HL-60 (cell line): Measurements from ENCODE around the gene CPT1B.

Source experiments
- DNase-seq, 2 experiments: peaks; one replicate each; pipeline ENCODE4 v3.0.0-alpha.2; 2010 to 2020; ENCODE audit warnings: low read depth in 1 of 2, low spot score in 1 of 2
- H3K27ac ChIP-seq: fragments of 250-450 bp; sonication (Bioruptor Pico); replicated peaks from 2 replicates; pipeline ENCODE4 v1.5.1; 2020; ENCODE audit warnings: mild to moderate bottlenecking, moderate library complexity
- H3K27me3 ChIP-seq: fragments of 250-450 bp; sonication (Bioruptor Pico); 2 replicates; pipeline ENCODE4 v1.5.1; 2021; ENCODE audit warnings: mild to moderate bottlenecking, moderate library complexity; ENCODE audit not compliant: insufficient read depth, poor library complexity, severe bottlenecking
- H3K4me3 ChIP-seq: replicated peaks from 2 replicates; pipeline ENCODE4 v1.5.1; 2011; ENCODE audit warnings: mild to moderate bottlenecking, control low read depth, low read length; ENCODE audit not compliant: insufficient read depth
- GABPA ChIP-seq: IDR thresholded peaks from 2 replicates; pipeline ENCODE4 v1.6.1; 2012; ENCODE audit warnings: low read depth
- POLR2AphosphoS5 ChIP-seq: IDR thresholded peaks from 2 replicates; pipeline ENCODE4 v1.6.1; 2012; ENCODE audit warnings: low read depth
- SPI1 ChIP-seq: IDR thresholded peaks from 2 replicates; pipeline ENCODE4 v1.6.1; 2012; ENCODE audit warnings: low read depth, mild to moderate bottlenecking, borderline replicate concordance
- TF ChIP-seq, protein P1 (sequence below): IDR thresholded peaks from one replicate; pipeline ENCODE4 v1.5.1; 2011; ENCODE audit warnings: low read length, control low read depth, inconsistent platforms; ENCODE audit not compliant: insufficient read depth
- TF ChIP-seq, protein P2 (sequence below): IDR thresholded peaks from 2 replicates; pipeline ENCODE4 v1.6.1; 2012; ENCODE audit warnings: low read depth; ENCODE audit not compliant: insufficient replicate concordance

The CPT1B gene

DNA sequence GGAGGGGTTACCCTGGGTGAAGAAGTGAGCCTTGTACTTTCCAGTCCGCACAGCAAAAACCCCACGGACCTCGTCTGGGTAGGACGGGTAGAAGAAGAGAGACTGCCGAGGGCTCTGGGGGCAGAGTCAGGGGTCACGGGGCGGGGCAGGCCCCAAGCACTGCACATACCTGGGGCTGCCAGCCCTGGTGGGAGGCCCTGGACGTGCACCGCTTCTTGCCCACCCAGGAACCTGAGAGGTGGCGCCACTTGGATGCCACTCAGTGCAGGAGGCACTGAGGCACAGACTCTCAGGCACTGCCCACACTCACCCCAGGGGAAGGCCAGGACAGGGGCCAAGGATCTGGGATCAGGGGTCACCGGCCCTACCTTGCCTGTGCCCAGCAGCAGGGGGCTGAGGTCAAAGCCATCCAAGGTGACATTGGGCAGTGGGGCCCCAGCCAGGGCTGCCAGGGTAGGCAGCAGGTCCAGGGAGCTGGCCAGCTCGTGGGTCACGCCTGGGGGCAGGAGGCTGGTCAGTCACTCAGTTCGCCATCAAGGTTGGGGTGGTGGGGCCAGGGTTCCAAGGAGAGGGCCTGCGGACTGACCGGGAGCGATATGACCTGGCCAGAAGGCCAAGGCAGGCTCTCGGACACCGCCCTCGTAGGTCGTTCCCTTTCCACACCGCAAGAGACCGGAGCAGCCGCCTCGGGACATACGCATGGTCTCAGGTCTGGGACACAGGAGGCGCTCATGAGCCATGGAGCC, 47.5 kb upstream of the CPT1B start:
- no peak overlapping the region for H3K4me3 ChIP-seq
- H3K27ac ChIP-seq = no peak overlapping the region
- no peak for DNase-seq
- TF ChIP-seq POLR2AphosphoS5 (no peak), SPI1 (no peak), GABPA (no peak)
- TF ChIP-seq, protein P1, sequence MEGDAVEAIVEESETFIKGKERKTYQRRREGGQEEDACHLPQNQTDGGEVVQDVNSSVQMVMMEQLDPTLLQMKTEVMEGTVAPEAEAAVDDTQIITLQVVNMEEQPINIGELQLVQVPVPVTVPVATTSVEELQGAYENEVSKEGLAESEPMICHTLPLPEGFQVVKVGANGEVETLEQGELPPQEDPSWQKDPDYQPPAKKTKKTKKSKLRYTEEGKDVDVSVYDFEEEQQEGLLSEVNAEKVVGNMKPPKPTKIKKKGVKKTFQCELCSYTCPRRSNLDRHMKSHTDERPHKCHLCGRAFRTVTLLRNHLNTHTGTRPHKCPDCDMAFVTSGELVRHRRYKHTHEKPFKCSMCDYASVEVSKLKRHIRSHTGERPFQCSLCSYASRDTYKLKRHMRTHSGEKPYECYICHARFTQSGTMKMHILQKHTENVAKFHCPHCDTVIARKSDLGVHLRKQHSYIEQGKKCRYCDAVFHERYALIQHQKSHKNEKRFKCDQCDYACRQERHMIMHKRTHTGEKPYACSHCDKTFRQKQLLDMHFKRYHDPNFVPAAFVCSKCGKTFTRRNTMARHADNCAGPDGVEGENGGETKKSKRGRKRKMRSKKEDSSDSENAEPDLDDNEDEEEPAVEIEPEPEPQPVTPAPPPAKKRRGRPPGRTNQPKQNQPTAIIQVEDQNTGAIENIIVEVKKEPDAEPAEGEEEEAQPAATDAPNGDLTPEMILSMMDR = no peak
- TF ChIP-seq, protein P2, sequence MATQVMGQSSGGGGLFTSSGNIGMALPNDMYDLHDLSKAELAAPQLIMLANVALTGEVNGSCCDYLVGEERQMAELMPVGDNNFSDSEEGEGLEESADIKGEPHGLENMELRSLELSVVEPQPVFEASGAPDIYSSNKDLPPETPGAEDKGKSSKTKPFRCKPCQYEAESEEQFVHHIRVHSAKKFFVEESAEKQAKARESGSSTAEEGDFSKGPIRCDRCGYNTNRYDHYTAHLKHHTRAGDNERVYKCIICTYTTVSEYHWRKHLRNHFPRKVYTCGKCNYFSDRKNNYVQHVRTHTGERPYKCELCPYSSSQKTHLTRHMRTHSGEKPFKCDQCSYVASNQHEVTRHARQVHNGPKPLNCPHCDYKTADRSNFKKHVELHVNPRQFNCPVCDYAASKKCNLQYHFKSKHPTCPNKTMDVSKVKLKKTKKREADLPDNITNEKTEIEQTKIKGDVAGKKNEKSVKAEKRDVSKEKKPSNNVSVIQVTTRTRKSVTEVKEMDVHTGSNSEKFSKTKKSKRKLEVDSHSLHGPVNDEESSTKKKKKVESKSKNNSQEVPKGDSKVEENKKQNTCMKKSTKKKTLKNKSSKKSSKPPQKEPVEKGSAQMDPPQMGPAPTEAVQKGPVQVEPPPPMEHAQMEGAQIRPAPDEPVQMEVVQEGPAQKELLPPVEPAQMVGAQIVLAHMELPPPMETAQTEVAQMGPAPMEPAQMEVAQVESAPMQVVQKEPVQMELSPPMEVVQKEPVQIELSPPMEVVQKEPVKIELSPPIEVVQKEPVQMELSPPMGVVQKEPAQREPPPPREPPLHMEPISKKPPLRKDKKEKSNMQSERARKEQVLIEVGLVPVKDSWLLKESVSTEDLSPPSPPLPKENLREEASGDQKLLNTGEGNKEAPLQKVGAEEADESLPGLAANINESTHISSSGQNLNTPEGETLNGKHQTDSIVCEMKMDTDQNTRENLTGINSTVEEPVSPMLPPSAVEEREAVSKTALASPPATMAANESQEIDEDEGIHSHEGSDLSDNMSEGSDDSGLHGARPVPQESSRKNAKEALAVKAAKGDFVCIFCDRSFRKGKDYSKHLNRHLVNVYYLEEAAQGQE = no peak
- no peaks in the 10 kb centered on the region for H3K27me3 ChIP-seq

DNA sequence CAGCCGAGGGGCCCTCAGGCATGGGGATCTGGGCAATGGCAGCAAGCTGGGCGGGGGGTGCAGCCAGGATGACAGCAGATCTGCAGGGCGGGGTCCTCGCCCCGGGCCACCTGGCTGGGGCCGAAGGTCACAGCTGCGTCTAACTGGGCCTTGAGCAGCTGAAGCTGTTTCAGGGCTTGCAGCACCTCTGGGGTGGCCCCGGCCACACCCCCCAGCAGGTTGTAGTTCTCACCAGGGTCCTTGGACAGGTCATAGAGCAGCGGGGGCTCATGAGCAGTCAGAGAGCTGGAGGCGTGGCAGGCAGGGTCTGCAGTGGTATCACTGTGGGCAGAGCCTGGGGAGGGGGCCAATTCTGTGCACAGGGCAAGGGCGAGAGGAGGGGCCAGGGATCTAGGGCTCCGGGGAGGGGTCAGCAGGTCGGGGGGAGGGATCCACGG, 46.9 kb upstream of the CPT1B start:
- Histone ChIP-seq H3K4me3 (no peak overlapping the region), H3K27ac (no peak overlapping the region), H3K27me3 (no peaks in the 10 kb centered on the region)
- DNase-seq = no peak
- TF ChIP-seq, protein P1 = no peak
- TF ChIP-seq, protein P2 = no peak

DNA sequence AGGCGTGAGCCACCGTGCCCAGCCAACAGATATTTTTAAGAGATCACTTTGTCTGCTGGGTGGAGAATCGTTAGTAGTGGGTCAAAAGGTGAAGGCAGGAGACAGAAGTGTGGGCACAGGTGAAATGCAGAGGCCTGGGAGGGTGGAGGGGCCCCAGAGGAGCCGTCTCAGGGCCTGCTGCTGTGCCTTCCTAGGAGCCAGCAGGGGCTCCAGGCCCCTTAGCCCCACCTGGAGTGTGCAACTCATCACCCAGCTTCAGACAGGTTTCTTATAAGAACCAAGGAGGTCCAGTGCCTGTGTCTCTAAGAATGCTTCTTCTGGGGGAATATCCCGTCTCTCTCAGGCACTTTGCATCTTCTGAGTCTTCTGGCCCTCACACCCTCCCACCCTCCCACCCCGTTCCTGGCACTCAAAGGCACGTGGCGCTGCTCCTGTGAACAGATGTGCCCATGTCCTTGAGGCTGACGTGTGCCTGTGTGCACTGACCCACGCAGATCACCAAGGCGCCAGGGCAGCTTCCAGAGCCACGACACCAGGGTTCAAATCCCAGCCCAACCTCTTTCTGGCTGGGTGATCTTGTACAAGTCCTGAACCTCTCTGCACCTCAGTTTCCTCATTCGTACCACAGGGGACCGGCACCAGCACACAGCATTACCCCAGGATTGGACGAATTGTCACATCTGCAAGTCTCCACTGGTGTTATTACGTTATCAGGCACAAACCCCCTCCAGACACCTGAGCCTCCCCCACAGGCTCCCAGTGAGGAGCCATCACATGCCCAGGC, 46.3 kb upstream of the CPT1B start:
- H3K4me3 ChIP-seq = no peak overlapping the region

More for the DNA sequence above, 46.3 kb upstream of the CPT1B start:
- Histone ChIP-seq H3K27me3 (no peaks in the 10 kb centered on the region), H3K27ac (no peak overlapping the region)
- TF ChIP-seq, protein P1 = no peak
- TF ChIP-seq POLR2AphosphoS5 (no peak), GABPA (no peak), SPI1 (no peak)
- TF ChIP-seq, protein P2 = no peak
- DNase-seq = no peak
